ENCODE data around the gene PITRM1.
"Not testable (repeated sequence)": the region's sequence is repeated elsewhere in the genome, so short reads cannot be mapped to it uniquely, and the experiment has no call there.

PITRM1 gene, protein sequence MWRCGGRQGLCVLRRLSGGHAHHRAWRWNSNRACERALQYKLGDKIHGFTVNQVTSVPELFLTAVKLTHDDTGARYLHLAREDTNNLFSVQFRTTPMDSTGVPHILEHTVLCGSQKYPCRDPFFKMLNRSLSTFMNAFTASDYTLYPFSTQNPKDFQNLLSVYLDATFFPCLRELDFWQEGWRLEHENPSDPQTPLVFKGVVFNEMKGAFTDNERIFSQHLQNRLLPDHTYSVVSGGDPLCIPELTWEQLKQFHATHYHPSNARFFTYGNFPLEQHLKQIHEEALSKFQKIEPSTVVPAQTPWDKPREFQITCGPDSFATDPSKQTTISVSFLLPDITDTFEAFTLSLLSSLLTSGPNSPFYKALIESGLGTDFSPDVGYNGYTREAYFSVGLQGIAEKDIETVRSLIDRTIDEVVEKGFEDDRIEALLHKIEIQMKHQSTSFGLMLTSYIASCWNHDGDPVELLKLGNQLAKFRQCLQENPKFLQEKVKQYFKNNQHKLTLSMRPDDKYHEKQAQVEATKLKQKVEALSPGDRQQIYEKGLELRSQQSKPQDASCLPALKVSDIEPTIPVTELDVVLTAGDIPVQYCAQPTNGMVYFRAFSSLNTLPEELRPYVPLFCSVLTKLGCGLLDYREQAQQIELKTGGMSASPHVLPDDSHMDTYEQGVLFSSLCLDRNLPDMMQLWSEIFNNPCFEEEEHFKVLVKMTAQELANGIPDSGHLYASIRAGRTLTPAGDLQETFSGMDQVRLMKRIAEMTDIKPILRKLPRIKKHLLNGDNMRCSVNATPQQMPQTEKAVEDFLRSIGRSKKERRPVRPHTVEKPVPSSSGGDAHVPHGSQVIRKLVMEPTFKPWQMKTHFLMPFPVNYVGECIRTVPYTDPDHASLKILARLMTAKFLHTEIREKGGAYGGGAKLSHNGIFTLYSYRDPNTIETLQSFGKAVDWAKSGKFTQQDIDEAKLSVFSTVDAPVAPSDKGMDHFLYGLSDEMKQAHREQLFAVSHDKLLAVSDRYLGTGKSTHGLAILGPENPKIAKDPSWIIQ

DNA sequence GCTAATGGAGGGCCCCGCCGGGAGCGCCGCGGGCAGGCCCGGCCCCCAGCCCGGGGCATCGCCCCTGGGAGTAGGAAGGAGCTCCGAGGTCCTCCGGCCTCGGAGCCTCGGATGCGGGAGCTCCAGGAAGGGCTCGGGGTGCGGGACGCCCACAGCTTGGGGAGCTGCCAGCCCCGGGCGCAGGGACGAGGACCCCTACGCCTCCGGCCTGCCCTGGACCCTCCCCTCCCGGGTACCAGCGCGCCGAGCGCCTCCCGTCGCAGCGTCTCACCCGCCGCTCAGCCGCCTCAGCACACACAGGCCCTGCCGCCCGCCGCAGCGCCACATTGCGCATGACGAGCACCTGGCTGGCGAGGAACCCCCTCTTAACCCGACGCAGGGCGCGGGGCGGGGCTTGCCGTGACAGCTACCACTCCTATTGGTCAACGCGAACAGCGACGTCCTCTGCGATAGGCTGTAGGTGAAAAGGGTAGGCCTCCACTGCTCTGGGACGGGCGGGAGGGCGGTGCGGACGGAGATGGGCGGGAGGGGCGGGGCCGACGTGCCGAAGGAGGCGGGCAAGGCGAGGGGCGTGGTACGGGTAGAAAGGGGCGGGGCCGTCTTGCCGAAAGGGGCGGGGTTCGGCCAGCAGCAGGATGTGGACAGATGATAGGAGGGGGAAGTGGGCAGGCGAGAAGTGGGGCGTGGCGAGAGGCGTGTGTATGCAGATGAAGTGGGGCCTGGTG, at the start of gene PITRM1:
TSS of gene PITRM1 (minus strand) at position 337 of the 725 bp plus-strand sequence. CDS start at position 327, 10 bp downstream.
- DNase-seq (ENCODE audit: low spot score): peak; percentile 99

DNA sequence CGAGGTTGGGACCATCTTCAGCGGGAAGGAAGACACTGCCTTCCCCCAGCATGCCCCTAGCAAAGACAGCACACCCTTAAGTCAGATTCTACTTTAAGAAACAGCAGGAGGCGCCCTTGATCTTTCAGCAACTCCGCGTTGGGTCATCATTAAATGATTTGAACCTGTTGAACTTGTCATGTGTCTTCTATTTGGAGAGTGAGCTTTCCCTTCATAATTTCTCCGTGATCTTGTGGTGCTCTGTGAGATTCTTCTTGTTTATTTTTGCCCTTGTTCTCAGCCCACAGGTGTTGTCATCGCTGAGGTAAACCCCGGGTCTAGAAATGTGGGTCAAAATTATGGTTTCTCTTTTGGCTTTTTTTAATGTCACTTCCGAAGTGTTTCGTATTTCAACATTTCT, 49.5 kb upstream of the PITRM1 start:
- DNase-seq (ENCODE audit: low spot score): no peak

DNA sequence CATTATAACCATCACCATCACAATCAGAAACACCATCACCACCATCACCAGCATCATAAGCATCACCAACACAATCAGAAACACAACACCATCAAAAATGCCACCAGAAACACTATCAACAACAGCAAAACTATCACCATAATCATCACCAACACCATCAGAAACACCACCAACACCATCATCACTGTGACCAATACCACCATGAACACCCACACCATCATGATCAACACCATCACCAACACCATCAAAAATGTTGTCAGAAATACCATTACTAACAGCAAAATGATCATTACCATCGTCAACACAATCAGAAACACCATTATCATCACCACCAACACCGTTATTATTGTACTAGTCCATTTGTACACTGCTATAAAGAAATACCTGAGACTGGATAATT, 49.0 kb upstream of the PITRM1 start:
- not testable (repeated sequence) for DNase-seq (ENCODE audit: low spot score)

DNA sequence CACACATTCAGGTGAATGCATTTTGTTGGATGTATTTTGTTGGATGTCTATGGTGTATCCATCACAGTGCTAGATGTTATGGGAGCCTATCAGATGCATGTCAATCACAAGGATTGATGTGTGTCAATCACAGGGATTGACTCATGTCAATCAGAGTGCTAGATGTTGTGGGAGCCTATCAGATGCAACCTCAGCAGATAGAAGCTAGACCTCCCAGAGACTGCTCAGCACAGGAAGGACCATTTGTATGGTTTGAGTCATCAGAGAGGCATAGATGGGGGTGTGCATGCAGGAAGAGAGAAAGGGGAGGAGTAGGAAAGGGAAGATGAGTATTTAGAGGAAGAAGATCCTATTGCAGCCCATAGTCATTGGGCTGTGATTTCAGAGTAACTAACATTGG, 48.3 kb upstream of the PITRM1 start:
- DNase-seq (ENCODE audit: low spot score): no peak

DNA sequence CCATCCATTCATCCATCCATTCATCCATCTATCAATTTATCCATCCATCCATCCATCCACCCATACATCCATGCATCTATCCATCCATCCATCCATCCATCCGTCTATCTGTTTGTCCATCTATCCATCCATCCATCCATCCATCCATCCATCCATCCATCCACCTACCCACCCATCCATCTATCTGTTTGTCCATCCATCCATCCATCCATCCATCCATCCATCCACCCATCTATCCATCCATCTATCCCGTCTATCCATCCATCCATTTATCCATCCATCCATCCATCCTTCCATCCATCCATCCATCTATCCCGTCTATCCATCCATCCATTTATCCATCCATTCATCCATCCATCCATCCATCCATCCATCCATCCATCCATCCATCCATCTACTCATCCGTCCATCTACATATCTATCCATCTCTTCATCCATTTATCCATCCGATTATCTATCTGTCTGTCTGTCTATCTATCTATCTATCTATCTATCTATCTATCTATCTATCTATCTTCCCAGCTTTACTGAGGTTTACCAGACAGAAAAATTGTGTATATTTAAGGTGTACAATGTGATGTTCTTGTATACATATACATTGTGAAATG, 46.5 kb upstream of the PITRM1 start:
- not testable (repeated sequence) for DNase-seq (ENCODE audit: low spot score)

DNA sequence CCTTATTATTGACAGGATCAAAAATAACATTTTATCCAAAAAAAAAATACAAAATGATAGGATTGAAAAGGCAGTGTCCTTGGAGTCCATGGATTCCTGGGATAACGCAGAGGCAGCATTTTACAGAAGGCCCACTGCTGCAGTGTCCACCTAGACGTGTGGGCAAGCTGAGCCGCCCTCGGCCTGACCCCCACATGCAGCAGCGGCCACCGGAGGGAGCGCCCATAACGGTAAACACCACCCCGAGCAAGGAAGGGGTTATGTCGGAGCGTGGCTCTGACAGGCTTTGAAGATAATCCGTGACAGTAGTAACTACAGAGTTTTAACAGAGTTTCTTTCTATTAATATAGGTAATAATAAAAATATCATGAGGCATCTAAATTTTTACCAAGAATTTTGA, 45.3 kb upstream of the PITRM1 start:
- DNase-seq (ENCODE audit: low spot score): no peak

DNA sequence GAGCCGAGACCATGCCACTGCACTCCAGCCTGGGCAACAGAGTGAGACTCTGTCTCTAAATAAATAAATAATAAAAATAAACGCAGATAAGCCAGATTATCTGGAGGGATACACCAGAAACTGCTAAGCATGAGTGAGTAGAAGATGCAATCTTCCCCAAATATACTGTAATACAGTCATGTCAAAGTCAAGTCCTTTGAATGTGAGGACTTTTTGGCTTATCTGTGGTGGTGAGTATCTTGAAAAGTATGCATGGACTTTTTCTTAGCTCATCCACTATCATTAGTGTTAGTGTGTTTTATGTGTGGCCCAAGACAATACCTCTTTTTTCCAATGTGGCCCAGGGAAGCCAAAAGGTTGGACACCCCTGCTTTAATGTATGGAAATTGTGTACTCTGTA, 44.7 kb upstream of the PITRM1 start:
- no peak for DNase-seq (ENCODE audit: low spot score)

DNA sequence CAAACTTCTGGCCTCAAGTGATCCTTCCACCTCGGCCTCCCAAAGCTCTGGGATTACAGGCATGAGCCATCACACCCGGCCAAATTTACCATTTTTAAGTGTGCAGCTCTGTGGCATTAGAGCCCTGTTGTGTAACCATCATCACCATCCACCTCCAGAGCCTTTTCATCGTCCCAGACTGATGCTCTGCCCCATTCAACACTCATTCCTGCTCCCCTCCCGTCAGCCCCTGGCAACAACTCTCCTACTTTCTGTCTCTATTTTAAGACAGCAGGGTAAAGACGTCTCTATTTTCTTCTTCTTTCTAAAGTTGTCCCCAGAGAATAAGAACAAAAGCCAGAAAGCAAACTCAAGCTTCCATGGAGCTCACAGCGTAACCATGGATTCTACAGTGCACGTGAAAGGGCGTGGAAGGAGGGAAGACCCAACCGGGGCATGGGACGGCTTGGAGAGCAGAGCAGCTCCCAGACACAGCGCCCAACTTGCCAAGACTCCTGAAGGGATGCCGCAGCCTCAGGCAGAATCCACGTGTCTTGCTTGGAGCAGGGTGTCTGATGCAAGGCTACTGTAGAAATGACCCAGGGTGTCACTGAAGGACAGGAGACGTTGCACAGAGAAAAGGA, 42.7 kb upstream of the PITRM1 start:
- no peak for DNase-seq (ENCODE audit: low spot score)

DNA sequence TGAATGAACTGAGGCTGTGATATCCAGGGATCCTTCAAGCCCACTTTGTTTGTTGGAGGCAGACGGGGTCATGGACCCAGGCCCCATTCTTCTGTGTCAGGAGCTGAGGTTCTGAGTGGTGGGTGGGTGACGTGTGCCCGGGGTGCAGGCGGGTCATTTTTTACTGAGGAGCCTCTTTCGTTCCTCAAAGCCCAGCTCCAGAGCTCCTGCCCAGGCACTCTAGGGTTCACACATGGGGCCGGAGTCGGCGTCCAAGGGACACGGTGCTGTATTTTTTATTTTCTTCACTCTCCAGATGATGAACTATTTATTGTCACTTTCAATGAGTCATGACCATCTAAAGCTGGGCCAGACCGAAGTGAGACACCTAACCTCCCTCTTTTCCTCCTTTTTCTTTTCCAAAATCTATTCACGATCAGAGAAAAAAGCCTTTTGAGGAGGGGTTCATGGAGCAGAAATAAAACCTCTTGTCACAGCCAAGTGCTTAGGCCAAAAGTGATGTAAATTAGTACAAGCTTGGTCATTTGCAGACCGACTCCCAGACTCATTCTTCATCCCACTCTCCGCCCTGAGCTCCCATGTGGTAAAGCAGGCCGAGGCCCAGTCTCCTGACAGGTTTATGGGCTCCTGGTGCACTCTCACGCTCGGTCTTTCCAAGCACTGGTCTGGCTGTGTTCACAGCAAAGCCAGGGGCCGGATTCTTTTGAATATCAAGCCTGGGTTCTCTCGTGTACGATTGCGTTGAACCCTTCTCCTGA, 41.4 kb upstream of the PITRM1 start:
- no peak for DNase-seq (ENCODE audit: low spot score)

DNA sequence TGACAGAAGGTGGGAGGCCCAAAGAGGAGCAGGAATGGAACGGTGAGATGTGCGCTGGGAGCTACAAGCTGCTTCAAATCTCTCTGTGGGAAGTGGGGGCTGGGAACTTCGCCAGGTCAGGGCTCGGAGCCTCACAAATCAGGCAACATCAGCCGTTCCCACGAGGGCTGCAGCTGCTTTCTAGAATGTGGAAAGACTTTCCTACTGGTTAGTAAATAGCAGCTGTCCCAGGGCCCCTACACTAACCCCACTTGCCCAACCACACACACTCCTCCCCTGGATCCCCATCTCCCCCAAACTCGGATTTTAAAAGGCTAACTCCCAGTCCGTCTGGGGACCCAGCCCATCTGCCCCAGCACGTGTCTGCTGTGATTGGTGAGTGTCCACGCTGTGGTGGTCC, 40.6 kb upstream of the PITRM1 start:
- no peak for DNase-seq (ENCODE audit: low spot score)

DNA sequence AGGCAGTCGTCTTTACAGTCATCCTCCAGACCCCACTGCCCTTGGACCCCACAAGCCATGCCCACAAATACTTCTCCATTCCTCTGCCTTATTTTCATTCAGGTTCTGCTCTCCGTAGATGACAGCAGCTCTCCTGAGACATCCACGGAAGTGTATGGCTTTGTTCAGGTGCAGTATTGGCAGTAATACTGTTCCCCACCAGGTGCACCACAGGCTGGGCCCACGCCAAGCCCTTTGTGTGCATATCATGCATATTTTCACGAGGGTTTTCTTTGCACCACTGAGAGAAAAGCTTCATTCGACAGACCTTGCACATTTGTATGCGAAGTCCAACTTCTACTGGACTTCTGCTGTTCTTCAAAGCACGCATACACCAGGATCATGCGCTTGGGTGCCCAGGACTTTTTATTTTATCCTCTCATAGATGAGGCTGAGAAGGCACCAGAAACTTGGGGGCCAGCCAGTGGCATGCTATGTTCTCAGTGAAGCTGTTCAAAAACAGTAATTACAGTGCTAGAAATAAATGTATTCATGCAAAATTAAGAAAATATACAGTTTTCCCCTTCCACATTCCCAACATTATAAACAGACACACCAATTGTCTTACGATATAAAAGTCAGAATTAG, 37.8 kb upstream of the PITRM1 start:
- DNase-seq (ENCODE audit: low spot score): no peak

DNA sequence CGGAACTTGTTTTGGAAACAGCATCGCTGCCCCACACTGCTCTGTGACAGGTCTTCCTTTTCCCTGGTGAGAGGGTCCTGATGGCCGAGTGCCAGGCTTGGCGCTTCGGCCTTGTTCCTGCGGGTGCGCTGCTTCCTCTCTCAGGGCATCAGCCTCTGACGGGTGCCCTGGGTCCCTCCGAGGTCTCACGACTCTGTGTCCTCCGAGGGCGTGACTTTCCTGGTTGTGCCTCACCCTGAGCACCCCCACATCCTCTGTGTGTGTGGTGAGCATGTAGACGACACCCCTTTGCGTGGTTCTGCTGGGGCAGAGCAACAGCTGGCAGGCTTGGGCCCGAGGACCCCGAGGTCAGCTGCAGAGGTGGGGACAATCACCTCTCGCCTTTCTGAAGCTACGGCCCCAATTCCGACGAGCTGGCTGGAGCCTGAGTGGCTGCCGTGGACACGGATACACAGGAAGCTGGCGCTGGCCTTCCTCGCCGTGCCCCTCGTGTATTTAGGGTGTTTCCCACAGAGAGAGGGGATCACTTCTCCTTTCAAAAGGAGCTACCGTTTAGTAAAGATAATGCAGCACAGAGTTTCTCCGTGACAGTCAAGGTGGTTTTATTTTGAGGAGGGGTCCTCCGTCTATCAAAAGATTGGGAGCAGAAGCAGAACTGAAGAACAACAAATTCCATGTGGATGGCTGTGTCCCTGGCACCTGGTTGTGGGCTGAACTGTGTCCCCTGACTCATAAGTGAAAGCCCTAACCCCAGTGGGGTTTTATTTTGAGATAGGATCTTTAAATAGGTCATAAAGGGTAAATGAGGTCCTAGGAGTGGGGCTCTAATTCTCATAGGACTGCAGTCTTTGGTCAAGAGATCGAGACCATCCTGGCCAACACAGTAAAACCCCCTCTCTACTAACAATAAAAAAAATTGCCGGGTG, 36.2 kb upstream of the PITRM1 start:
- DNase-seq (ENCODE audit: low spot score): no peak

DNA sequence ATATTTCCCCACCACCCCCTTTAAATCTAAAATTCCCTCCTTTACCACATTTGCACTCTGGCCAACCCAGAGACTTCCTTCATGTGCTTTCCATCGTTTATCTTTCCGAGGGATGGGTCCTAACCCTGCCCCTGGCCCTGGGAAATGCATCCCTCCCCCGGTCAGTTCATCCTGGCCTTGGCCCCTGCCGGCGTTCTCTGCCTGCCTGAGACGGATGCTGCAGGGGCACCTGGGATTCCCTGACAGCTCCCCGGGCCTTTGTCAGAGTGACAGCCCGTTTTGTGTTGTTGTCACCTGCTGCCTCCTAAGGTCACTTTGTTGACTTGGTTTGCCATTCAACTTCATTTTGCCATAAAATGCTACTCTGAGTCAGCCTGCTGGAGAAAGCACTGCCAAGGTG, 34.8 kb upstream of the PITRM1 start:
- no peak for DNase-seq (ENCODE audit: low spot score)

DNA sequence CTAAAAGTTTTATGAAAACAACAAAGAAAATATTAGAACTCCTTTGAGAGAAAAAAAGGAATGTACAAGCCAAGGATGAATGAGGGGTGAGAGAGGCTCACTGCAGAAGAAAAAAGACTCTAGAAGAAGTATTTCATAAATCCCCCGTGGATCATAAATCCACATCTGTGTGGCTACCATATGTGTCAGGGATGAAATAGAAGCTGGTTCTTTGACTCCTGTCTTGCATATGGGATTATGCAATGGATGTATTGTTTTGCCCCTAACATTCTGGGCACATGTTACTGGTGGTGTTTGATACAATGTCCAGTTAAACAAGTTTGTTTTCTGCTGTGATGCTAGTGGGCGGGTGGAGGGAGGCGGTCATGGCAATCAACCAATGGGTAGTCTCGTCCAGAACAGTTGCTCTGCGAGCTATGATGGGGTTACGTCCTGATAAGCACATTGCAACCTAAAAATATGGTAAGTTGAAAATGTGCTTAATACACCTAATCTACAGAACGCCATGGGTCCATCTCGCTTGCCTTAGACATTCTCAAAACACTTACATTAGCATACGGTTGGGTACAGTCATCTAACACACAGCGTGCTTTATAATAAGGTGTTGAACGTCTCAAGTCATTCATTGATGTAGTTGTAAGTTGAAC, 34.1 kb upstream of the PITRM1 start:
- DNase-seq (ENCODE audit: low spot score): no peak

DNA sequence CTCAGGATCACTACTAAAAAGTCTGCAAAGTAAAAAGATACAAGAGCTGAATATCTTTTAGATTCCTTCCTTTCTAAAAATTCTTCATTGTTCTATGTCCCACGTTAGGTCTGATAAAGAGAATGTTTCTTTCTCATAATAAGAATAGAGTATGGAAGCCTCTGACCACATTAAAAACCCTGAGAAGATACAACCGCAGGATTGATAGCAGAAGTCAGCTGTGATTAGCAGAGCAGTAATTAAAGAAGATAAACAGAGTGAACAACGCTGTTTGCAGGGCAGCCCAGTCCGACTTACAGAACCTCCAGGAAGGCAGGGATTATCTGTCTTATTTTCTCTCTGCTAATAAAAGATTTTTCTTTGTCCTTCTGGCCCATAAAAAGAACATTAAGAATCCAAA, 31.4 kb upstream of the PITRM1 start:
- DNase-seq (ENCODE audit: low spot score): no peak

DNA sequence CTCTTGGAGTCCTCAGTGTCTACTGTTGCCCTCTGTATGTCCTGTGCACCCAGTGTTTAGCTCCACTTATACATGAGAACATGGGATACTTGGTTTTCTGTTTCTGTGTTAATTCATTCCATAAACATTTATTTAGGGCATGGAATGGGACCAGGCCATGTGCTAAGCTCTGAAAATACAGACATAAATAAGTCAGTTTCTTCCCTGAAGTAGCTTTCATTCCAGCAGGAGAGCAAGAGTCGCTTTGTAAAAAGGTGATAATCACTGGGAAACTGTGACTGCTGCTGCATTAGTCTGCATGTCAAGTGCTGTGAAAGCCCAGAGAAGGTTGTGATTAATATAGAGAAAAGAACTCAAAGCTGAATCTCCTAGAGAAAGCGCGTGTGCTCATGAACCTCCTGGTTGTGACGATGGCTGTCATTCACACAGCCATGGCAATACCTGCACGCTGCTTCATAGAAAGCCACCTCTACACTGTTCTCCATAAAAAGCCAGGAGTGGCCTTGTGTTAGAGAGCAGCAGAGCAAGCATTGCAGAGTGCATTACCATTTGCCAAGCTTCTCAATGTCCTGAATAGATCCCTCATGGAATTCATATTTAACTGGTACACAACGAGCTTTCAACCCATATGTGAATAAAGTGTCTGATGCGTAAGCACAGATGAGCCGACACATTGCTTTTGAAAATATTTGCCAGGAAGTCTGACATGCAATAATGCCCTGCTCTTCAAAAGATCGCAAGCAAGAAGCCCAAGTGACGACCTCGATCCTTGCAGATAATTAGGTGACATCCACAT, 30.6 kb upstream of the PITRM1 start:
- DNase-seq (ENCODE audit: low spot score): no peak

DNA sequence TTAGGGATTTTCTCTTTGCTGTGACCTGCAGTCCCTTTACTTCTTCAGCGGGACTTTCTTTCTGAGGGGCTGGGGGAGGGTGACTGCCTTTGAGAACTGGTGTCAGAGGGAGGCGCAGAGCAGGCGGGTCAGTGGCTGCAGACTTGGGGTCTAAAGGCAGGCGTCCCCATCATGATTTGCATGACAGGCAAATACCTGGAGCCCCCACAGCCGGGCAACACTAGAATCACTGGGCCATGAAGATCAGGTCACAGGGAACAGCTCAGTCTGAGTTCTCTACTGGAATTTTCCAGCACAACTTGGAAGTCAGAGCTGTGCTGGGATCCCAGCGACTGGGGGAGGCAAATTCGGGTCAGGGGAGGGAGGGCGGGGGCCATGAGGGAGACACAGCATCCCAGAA, 29.2 kb upstream of the PITRM1 start:
- no peak for DNase-seq (ENCODE audit: low spot score)

DNA sequence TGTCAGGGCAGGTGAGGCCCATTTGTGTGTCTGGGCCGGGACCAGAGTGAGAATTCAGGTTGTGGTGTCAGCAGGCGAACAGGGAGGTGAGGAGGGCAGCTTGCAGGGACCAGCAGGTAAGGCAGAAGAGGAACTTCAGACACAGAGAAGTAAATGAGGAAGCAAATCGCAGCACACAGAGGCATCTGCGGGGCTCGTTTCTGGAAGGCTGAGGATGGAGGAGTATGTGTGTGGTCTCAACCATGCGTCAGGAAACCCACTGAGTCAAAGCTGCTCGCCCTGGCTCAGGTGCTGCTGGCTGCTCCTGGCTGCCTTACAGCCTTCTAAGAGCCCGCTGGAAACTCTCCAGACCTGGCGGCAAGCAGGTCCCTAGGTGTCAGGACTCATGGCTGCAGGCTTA, 26.9 kb upstream of the PITRM1 start:
- DNase-seq (ENCODE audit: low spot score): no peak

All from germinal center (tissue), 1 donor.